Activated CD8-positive, alpha-beta T cell treated with anti-CD3 and anti-CD28 coated beads for 36 hours (primary cell): ENCODE results near the gene CARD19. TPM values are rescaled to one million over a fixed set of nuclear protein-coding genes. Genes with fewer than 3 reads are reported as not detected.
A peak's percentile ranks its signal among the peaks of the same experiment; 100 is the strongest.

Source experiments
- ATAC-seq: fragments of 200-7000 bp; cut with Tn5 transposase; one replicate; pipeline ENCODE4 v1.10.0; 2021; ENCODE audit warnings: mild to moderate bottlenecking, moderate library complexity
- CTCF ChIA-PET: fragments of 350-600 bp; sonication (Branson Sonifier 250); formaldehyde crosslinking; loops from one replicate; lab custom pipeline; 2021; ENCODE audit warnings: antibody characterized with exemption; lab: Charles Lee
- POLR2A ChIA-PET: fragments of 350-600 bp; sonication (Branson Sonifier 250); formaldehyde crosslinking; loops from one replicate; lab custom pipeline; 2021; ENCODE audit warnings: antibody characterized with exemption; lab: Charles Lee
- DNase-seq: peaks from one replicate; pipeline ENCODE4 v3.0.0-alpha.2; 2020
- H3K27ac Mint-ChIP-seq: one replicate; pipeline ENCODE4 v1.8.0; 2021; ENCODE audit warnings: mild to moderate bottlenecking, mixed read lengths
- H3K27me3 Mint-ChIP-seq: one replicate; pipeline ENCODE4 v1.8.0; 2021; ENCODE audit warnings: mixed read lengths
- H3K36me3 Mint-ChIP-seq: one replicate; pipeline ENCODE4 v1.8.0; 2021; ENCODE audit warnings: low read depth, mixed read lengths
- H3K4me1 Mint-ChIP-seq: one replicate; pipeline ENCODE4 v1.8.0; 2021; ENCODE audit warnings: low read depth, mixed read lengths
- H3K4me3 Mint-ChIP-seq: one replicate; pipeline ENCODE4 v1.8.0; 2021; ENCODE audit warnings: mild to moderate bottlenecking, moderate library complexity, mixed read lengths
- H3K9me3 Mint-ChIP-seq: one replicate; pipeline ENCODE4 v1.8.0; 2021; ENCODE audit warnings: mixed read lengths
- intact Hi-C: fragments of 100-400 bp; cut with micrococcal nuclease; formaldehyde crosslinking; loops from one replicate; pipeline ENCODE4 v1.10.0; 2022
- total RNA-seq, 2 experiments: library from RNA; stranded (reverse); gene quantifications; one replicate each; pipeline ENCODE4 v1.2.3, GENCODE V29; 2021
- TF ChIP-seq, protein P1 (sequence below): fragments of 200-600 bp; IDR thresholded peaks from one replicate; pipeline ENCODE4 v1.8.0; 2022; ENCODE audit warnings: antibody characterized with exemption, mild to moderate bottlenecking

CARD19 gene
- total RNA-seq, 2 experiments from 2014 or later, result 42.9 to 43.4 TPM

DNA sequence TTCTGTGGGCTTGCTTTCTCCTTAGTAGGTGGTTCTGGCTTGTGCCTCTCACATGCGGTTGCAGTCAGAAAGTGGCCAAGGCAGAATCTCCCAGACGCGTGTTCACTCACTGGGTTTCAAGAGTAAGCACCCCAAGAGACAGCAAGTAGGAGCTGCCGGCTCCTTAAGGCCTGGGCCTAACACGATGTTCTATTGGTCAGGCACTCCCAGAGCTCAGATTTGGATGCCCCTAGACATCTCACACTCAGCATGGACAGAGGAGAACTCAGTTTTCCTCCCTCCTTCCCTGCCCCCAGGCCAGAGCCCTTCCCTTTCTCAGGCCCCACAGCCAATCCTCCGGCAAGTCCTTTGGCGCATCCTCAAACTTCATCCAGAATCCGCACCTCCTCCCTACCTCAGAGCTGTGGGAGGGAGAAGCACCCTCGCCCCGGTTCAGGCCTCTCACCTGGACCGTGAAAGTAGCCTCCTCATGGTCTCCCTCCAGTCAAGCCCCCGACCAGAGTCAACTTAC lies 6.5 kb upstream of the CARD19 start:
- Mint-ChIP-seq H3K27me3 (no peaks in the 10 kb centered on the region), H3K9me3 (peaks cover 22% of the 10 kb centered on the region), H3K4me1 (peaks cover 61% of the 10 kb centered on the region), H3K4me3 (no peak overlapping the region), H3K27ac (peak overlapping the region; percentile 57), H3K36me3 (peaks cover 50% of the 10 kb centered on the region)
- TF ChIP-seq, protein P1, sequence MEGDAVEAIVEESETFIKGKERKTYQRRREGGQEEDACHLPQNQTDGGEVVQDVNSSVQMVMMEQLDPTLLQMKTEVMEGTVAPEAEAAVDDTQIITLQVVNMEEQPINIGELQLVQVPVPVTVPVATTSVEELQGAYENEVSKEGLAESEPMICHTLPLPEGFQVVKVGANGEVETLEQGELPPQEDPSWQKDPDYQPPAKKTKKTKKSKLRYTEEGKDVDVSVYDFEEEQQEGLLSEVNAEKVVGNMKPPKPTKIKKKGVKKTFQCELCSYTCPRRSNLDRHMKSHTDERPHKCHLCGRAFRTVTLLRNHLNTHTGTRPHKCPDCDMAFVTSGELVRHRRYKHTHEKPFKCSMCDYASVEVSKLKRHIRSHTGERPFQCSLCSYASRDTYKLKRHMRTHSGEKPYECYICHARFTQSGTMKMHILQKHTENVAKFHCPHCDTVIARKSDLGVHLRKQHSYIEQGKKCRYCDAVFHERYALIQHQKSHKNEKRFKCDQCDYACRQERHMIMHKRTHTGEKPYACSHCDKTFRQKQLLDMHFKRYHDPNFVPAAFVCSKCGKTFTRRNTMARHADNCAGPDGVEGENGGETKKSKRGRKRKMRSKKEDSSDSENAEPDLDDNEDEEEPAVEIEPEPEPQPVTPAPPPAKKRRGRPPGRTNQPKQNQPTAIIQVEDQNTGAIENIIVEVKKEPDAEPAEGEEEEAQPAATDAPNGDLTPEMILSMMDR, result no peak
- ATAC-seq (no peak), DNase-seq (no peak)
- intact Hi-C loops, result no loop called here
- POLR2A ChIA-PET, result interaction anchor here (1.5 kb wide), 1 partner anchor 14 kb away, joined by 4 read pairs; no protein-coding TSS in a partner anchor
- CTCF ChIA-PET, result interaction anchor here (1.4 kb wide), 1 partner anchor 24 kb away, joined by 5 read pairs; no protein-coding TSS in a partner anchor

DNA sequence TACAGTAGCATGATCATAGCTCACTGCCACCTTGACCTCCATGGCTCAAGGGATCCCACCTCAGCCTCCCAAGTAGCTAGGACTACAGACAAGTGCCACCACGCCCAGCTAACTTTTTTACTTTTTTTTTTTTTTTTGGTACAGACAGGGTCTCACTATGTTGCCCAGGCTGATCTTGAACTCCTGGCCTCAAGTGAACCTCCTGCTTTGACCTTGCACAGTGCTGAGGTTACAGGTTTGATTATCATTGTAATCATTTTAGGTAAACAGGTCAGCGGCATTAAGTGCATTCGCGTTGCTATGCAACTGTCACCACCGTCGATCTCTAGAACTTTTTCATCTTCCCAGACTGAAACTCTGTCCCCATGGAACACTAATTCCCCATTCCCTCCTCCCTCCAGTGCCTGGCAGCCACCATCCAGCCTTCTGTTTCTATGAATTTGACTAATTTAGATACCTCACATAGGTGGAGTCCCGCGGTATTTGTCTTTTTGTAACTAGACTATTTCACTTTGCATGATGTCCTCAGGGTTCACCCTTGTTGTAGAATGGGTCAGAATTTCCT lies 5.8 kb upstream of the CARD19 start:
- Mint-ChIP-seq H3K27me3 (no peaks in the 10 kb centered on the region), H3K4me3 (no peak overlapping the region), H3K36me3 (peaks cover 46% of the 10 kb centered on the region), H3K4me1 (peaks cover 65% of the 10 kb centered on the region), H3K27ac (peak overlapping the region; percentile 46), H3K9me3 (peaks cover 22% of the 10 kb centered on the region)
- intact Hi-C loops, result loop anchor here (10.0 kb wide), 1 partner anchor 125 kb away; no protein-coding TSS in a partner anchor
- POLR2A ChIA-PET, result interaction anchor here (1.5 kb wide), 1 partner anchor 15 kb away, joined by 4 read pairs; no protein-coding TSS in a partner anchor
- no peak for DNase-seq
- TF ChIP-seq, protein P1, result no peak
- CTCF ChIA-PET, result no interaction called here
- no peak for ATAC-seq

DNA sequence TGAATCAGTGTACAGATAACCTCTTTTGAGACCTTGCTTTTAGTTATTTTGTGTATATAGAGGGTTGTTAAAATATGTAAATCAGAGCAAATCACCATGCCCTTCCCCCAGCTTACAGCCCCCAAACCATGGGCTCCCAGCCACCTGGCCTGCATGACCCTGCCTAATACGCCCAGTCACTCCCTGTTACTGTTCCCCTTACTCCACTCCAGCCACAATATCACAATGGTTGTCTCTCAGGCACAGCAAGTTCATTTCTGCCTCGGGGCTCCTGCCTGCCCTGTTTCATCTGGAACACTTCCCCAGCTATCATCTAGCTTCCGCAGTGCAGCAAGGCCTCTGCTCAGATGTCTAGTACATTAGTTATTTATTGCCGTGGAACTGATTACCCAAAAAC lies 5.0 kb upstream of the CARD19 start:
- ChIA-PET CTCF (interaction anchor here (1.0 to 1.3 kb wide), 5 partner anchors 18 to 134 kb away, joined by 3 to 4 read pairs (median 3); no protein-coding TSS in a partner anchor), POLR2A (interaction anchor here (1.2 to 3.0 kb wide), 5 partner anchors 8 to 63 kb away, joined by 3 to 12 read pairs (median 5); no protein-coding TSS in a partner anchor)
- Mint-ChIP-seq H3K4me1 (peaks cover 60% of the 10 kb centered on the region), H3K27me3 (no peaks in the 10 kb centered on the region), H3K27ac (peak overlapping the region; percentile 88), H3K36me3 (peaks cover 38% of the 10 kb centered on the region), H3K9me3 (peaks cover 19% of the 10 kb centered on the region), H3K4me3 (no peak overlapping the region)
- no peak for DNase-seq
- ATAC-seq, result no peak
- TF ChIP-seq, protein P1, result no peak
- intact Hi-C loops, result loop anchor here (10.0 kb wide), 1 partner anchor 126 kb away; no protein-coding TSS in a partner anchor

DNA sequence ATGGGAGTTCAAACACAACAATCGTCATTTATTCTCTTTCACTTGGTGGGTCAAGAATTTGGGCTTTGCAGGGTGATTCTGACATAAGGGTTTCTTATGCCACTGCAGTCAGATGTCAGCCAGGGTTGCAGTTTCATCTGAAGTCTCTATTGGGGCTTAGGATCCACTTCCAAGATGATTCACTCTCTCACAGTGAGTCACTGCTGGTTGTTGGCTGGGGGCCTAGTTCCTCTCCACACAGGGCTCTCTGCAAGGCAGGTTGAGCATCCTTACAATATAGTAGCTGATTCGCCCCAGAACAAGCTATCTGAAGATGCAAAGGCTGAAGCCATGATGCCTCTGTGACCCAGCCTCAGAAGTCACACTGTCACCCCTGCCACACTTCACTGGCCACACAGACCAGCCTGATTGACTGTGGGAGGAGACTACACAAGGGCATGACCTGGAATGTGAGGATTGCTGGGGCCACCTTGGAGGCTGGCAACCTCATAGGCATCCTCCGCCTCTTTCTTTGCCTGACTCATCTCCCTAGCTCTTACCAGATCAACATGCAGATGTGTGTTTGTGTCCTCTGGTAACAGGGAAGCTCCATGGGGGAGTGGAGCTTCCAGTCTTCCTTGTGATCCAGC lies 4.5 kb upstream of the CARD19 start:
- TF ChIP-seq, protein P1, result no peak
- peaks cover 19% of the 10 kb centered on the region for H3K9me3 Mint-ChIP-seq
- DNase-seq, result peak; percentile 89
- H3K27ac Mint-ChIP-seq, result peak overlapping the region; percentile 88
- ATAC-seq, result peak; percentile 10
- H3K4me1 Mint-ChIP-seq, result peaks cover 59% of the 10 kb centered on the region
- H3K4me3 Mint-ChIP-seq, result no peak overlapping the region
- ChIA-PET POLR2A (interaction anchor here (0.7 to 3.0 kb wide), 7 partner anchors 8 to 62 kb away, joined by 3 to 12 read pairs (median 5); no protein-coding TSS in a partner anchor), CTCF (interaction anchor here (1.0 to 1.3 kb wide), 5 partner anchors 17 to 135 kb away, joined by 3 to 4 read pairs (median 3); no protein-coding TSS in a partner anchor)
- H3K27me3 Mint-ChIP-seq, result no peaks in the 10 kb centered on the region
- peaks cover 36% of the 10 kb centered on the region for H3K36me3 Mint-ChIP-seq
- intact Hi-C loops, result loop anchor here (10.0 kb wide), 1 partner anchor 127 kb away; no protein-coding TSS in a partner anchor
